Measurements from ENCODE around the gene TMEM120B. TPM values are rescaled to one million over a fixed set of nuclear protein-coding genes. Genes with fewer than 3 reads are reported as not detected.

The TMEM120B gene
- polyA plus RNA-seq, 1 donor: 11.9 TPM

Other genes starting within 250 kb of the TMEM120B start
- 86.4 TPM for gene KDM2B, start 131.7 kb upstream of the TMEM120B start, polyA plus RNA-seq (ENCODE audit: insufficient read length)
- gene ORAI1, start 86.2 kb upstream of the TMEM120B start, polyA plus RNA-seq (ENCODE audit: insufficient read length): 10.3 TPM
- gene MORN3, start 43.1 kb upstream of the TMEM120B start, polyA plus RNA-seq (ENCODE audit: insufficient read length): 2.0 TPM
- 15.9 TPM for gene RHOF, start 80.9 kb downstream of the TMEM120B start, polyA plus RNA-seq (ENCODE audit: insufficient read length)
- 15.4 TPM for gene SETD1B, start 91.3 kb downstream of the TMEM120B start, polyA plus RNA-seq (ENCODE audit: insufficient read length)
- 2.6 TPM for gene HPD, start 146.1 kb downstream of the TMEM120B start, polyA plus RNA-seq (ENCODE audit: insufficient read length)
- 44.9 TPM for gene PSMD9, start 176.0 kb downstream of the TMEM120B start, polyA plus RNA-seq (ENCODE audit: insufficient read length)
- 14.5 TPM for gene CFAP251, start 205.8 kb downstream of the TMEM120B start, polyA plus RNA-seq (ENCODE audit: insufficient read length)

Measured in left kidney (tissue), 1 donor.